Thyroid gland (tissue), 4 donors: ENCODE data around the gene XRCC5. TPM values are rescaled to one million over a fixed set of nuclear protein-coding genes. Genes with fewer than 3 reads are reported as not detected.
A peak's percentile ranks its signal among the peaks of the same experiment; 100 is the strongest.

Source experiments
- DNase-seq, 2 donors: peaks; one replicate each; pipeline ENCODE4 v3.0.0-alpha.2; 2019
- H3K27ac ChIP-seq, 3 donors: fragments of 200-600 bp; sonication (generic); 1 replicate in 2 of 3; 2 replicates in 1 of 3; pipeline ENCODE4 v1.5.1; 2016 to 2019; ENCODE audit warnings: mild to moderate bottlenecking in 1 of 3, moderate library complexity in 1 of 3
- H3K27me3 ChIP-seq: fragments of 200-600 bp; sonication (generic); one replicate; pipeline ENCODE4 v1.5.1; 2019
- H3K36me3 ChIP-seq, 2 donors: fragments of 200-600 bp; sonication (generic); one replicate each; pipeline ENCODE4 v1.5.1; 2016 to 2019
- H3K4me1 ChIP-seq, 2 donors: fragments of 200-600 bp; sonication (generic); one replicate each; pipeline ENCODE4 v1.5.1; 2017 to 2019
- H3K4me3 ChIP-seq, 3 donors: fragments of 200-600 bp; sonication (generic); replicated peaks in 1 of 3; 1 replicate in 2 of 3; 2 replicates in 1 of 3; pipeline ENCODE4 v1.5.1; 2016; ENCODE audit warnings: mild to moderate bottlenecking in 1 of 3
- H3K9me3 ChIP-seq: fragments of 200-600 bp; sonication (generic); one replicate; pipeline ENCODE4 v1.5.1; 2017
- CTCF ChIP-seq, 6 experiments: fragments of 200-600 bp in 3 of 6; fragments of 450-650 bp in 3 of 6; sonication (generic) in 3 of 6; IDR thresholded peaks; one replicate each; pipeline ENCODE4 v1.5.1; 2016 to 2019; ENCODE audit warnings: antibody characterized with exemption in 6 of 6, mild to moderate bottlenecking in 2 of 6, inconsistent platforms in 1 of 6, moderate library complexity in 1 of 6
- POLR2A ChIP-seq, 2 donors: fragments of 450-650 bp; IDR thresholded peaks; one replicate each; pipeline ENCODE4 v1.6.1; 2017; ENCODE audit warnings: antibody characterized with exemption in 2 of 2, mild to moderate bottlenecking in 2 of 2, moderate library complexity in 1 of 2
- WGBS, 2 donors: methylation state at CpG; one replicate each; pipeline ENCODE4 v1.1.5; 2017; 5-methylcytosine and 5-hydroxymethylcytosine counted together
- intact Hi-C: fragments of 100-400 bp; cut with DNase I; formaldehyde crosslinking; loops from one replicate; pipeline ENCODE4 v1.15.1; 2023
- total RNA-seq, 4 donors: library from RNA; depleted of rRNA; stranded (reverse); fragments of >200 nt; gene quantifications; one replicate each; pipeline ENCODE4 v1.2.3, GENCODE V29; 2016

The XRCC5 gene
- total RNA-seq, 4 donors from 2014 or later, result 185 to 240 (median 216) TPM

GRCh38 chr2:216188956-216189355, 79.8 kb downstream of the XRCC5 start:
- H3K4me1 ChIP-seq, result peaks cover 22 to 26% of the 10 kb centered on the region in 2 donors
- peaks cover 7 to 22% of the 10 kb centered on the region in 2 donors for H3K36me3 ChIP-seq
- H3K27ac ChIP-seq, result peak overlapping the region in 2 of 3 donors; percentile 20 to 60

DNA sequence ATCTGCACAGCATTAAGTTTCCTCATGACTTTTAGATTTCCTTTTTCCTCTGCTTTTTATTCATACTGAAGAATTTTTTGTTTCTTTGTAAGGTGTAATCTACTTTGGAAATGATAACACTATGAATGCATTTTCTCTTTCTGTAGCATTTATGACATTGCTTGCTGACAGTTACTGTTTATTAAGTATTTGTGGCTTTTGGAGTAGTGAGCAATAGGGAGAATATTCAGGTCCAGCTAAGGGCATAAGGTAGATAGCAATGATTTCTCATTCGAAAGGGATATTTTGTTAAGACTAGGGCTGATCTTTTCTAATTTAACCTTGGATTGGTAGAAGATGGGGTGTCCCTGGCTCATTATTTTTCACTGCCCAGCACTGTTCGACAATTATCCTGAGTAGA, 80.3 kb downstream of the XRCC5 start:
- Histone ChIP-seq H3K4me1 (peaks cover 22 to 26% of the 10 kb centered on the region in 2 donors), H3K36me3 (peaks cover 7 to 25% of the 10 kb centered on the region in 2 donors), H3K9me3 (no peaks in the 10 kb centered on the region), H3K27ac (peak overlapping the region in 1 of 3 donors; percentile 60), H3K27me3 (no peaks in the 10 kb centered on the region), H3K4me3 (no peak overlapping the region)
- 83 to 92% methylated on average over 2 of the region's 2 CpGs for WGBS, 2 donors
- TF ChIP-seq CTCF (IDR thresholded peaks at IDR 0.05) (no peak), POLR2A (IDR thresholded peaks at IDR 0.05) (no peak)
- intact Hi-C loops, result no loop called here
- DNase-seq, result no peak

More at GRCh38 chr2:216188956-216189355, 79.8 kb downstream of the XRCC5 start:
- Histone ChIP-seq H3K9me3 (no peaks in the 10 kb centered on the region), H3K4me3 (no peak overlapping the region), H3K27me3 (no peaks in the 10 kb centered on the region)
- DNase-seq, result no peak
- TF ChIP-seq CTCF (IDR thresholded peaks at IDR 0.05) (no peak), POLR2A (IDR thresholded peaks at IDR 0.05) (no peak)
- 49 to 51% methylated on average over 2 of the region's 2 CpGs for WGBS, 2 donors
- intact Hi-C loops, result no loop called here

DNA sequence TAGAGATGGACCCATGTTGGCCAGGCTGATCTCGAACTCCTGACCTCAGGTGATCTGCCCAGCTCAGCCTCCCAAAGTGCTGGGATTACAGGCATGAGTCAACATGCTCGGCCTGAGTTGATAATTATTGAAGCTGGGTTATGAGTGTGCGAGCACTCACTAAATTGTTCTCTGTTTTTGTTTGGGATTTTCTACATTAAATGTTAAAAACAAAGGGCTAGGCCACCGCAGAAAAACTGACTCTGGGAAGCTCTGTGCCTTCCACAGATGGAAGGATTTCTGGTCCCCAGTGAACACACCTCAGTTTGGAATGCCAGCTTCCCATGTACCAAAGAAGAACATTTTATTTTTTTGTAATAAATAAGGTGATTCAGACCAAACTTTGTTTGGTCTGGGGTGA, 83.0 kb downstream of the XRCC5 start:
- H3K27ac ChIP-seq, result no peak overlapping the region
- DNase-seq, result no peak
- H3K4me1 ChIP-seq, result peaks cover 18 to 20% of the 10 kb centered on the region in 2 donors
- H3K9me3 ChIP-seq, result no peaks in the 10 kb centered on the region
- intact Hi-C loops, result no loop called here
- no peaks in the 10 kb centered on the region for H3K27me3 ChIP-seq
- WGBS, 2 donors, result 98 to 99% methylated on average over 4 of the region's 4 CpGs
- H3K36me3 ChIP-seq, result peaks cover 22 to 36% of the 10 kb centered on the region in 2 donors
- TF ChIP-seq CTCF (IDR thresholded peaks at IDR 0.05), result no peak
- no peak for TF ChIP-seq POLR2A (IDR thresholded peaks at IDR 0.05)
- no peak overlapping the region for H3K4me3 ChIP-seq

DNA sequence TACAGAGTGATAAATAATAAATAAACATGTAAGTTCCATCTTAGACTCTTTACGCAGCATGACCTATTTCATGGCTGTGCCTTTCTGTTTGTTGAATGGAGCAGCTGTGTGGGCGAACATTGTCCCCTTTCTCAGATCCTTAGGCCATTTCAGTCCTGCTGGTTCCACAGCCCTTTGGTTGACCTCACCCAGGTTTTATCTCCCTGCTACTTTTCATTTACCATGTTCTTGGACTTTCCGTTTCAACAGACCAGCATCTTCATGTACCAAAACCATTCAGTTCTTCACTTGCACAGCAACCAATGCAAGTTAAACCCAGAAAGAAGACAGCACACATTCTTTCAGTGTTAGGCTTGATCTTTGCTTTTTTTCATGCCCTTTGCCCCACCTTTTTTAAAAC, 83.8 kb downstream of the XRCC5 start:
- intact Hi-C loops, result no loop called here
- WGBS, 2 donors, result 96 to 97% methylated on average over 3 of the region's 3 CpGs
- TF ChIP-seq POLR2A (IDR thresholded peaks at IDR 0.05), result no peak
- TF ChIP-seq CTCF (IDR thresholded peaks at IDR 0.05), result no peak
- no peak overlapping the region for H3K4me3 ChIP-seq
- H3K9me3 ChIP-seq, result no peaks in the 10 kb centered on the region
- H3K36me3 ChIP-seq, result peaks cover 27 to 36% of the 10 kb centered on the region in 2 donors
- no peak for DNase-seq
- peaks cover 17 to 18% of the 10 kb centered on the region in 2 donors for H3K4me1 ChIP-seq
- H3K27ac ChIP-seq, result no peak overlapping the region
- no peaks in the 10 kb centered on the region for H3K27me3 ChIP-seq

DNA sequence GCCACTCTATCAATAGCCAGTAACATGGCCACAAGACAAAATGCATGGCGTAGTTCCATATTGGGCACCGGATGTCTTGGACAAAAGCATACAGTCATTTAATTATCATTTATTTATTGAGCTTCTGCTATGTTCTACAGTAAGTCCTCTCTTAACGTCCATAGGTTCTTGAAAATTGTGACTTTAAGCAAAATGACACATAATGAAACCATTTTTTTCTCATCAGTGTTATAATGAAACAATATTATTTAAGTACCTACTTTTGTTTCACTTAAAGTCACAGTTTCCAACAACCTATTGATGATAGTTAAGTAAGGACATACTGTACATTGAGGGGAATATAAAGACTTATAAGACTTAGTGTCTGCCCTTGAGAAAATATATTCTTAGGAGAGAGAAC, 84.9 kb downstream of the XRCC5 start:
- no peak for TF ChIP-seq CTCF (IDR thresholded peaks at IDR 0.05)
- TF ChIP-seq POLR2A (IDR thresholded peaks at IDR 0.05), result no peak
- intact Hi-C loops, result no loop called here
- no peak overlapping the region for H3K4me3 ChIP-seq
- H3K4me1 ChIP-seq, result peaks cover 6 to 7% of the 10 kb centered on the region in 2 donors
- no peaks in the 10 kb centered on the region for H3K27me3 ChIP-seq
- H3K36me3 ChIP-seq, result peaks cover 27 to 42% of the 10 kb centered on the region in 2 donors
- H3K27ac ChIP-seq, result no peak overlapping the region
- no peak for DNase-seq
- WGBS, 2 donors, result 96 to 97% methylated on average over 3 of the region's 3 CpGs
- H3K9me3 ChIP-seq, result no peaks in the 10 kb centered on the region
